ENCODE results near the gene ATP1A4.

The ATP1A4 gene

GRCh38 chr1:160178731-160179130 lies 27.3 kb downstream of the ATP1A4 start:
- DNase-seq: no peak

- no peak for DNase-seq
Observed at GRCh38 chr1:160179336-160179735, 27.9 kb downstream of the ATP1A4 start.

- no peak for DNase-seq
Observed at GRCh38 chr1:160186246-160186645, 34.8 kb downstream of the ATP1A4 start.

- no peak for DNase-seq
Observed at GRCh38 chr1:160186729-160187128, 35.3 kb downstream of the ATP1A4 start.

- DNase-seq: no peak
Observed at GRCh38 chr1:160187407-160187806, 36.0 kb downstream of the ATP1A4 start.

GRCh38 chr1:160188341-160188740 lies 36.9 kb downstream of the ATP1A4 start:
- no peak for DNase-seq

- no peak for DNase-seq
Observed at GRCh38 chr1:160189649-160190625, 38.5 kb downstream of the ATP1A4 start, which contains the start of gene CASQ1. Gene CASQ1, plus strand, starts transcription at chr1:160190575. Its CDS starts 177 bp downstream, at chr1:160190752.

- DNase-seq: no peak
Observed at GRCh38 chr1:160191756-160192155, 40.4 kb downstream of the ATP1A4 start.

GRCh38 chr1:160192234-160192633 lies 40.8 kb downstream of the ATP1A4 start:
- DNase-seq: no peak

- peak; percentile 69 to 77 for DNase-seq
Observed at GRCh38 chr1:160193091-160193819, 41.9 kb downstream of the ATP1A4 start.

GRCh38 chr1:160193832-160194736 lies 42.7 kb downstream of the ATP1A4 start:
- no peak for DNase-seq

- DNase-seq: no peak
Observed at GRCh38 chr1:160194737-160195059, 43.3 kb downstream of the ATP1A4 start.

- DNase-seq: no peak
Observed at GRCh38 chr1:160196143-160196542, 44.7 kb downstream of the ATP1A4 start.

- DNase-seq: no peak
Observed at GRCh38 chr1:160197231-160197630, 45.8 kb downstream of the ATP1A4 start.

- DNase-seq: peak; percentile 4 to 30
Observed at GRCh38 chr1:160200786-160201185, 49.4 kb downstream of the ATP1A4 start.

GRCh38 chr1:160204526-160205241 lies 53.3 kb downstream of the ATP1A4 start:
- DNase-seq: peak; percentile 45 to 49

- DNase-seq: peak in 1 of 2 experiments; percentile 20
Observed at GRCh38 chr1:160205242-160206035, 54.0 kb downstream of the ATP1A4 start, which contains the start of gene PEA15. Gene PEA15, plus strand, starts transcription at chr1:160205384. Its CDS starts 6,161 bp downstream, at chr1:160211545.

- DNase-seq: no peak
Observed at GRCh38 chr1:160206036-160206389, 54.6 kb downstream of the ATP1A4 start.

GRCh38 chr1:160206421-160207117 lies 55.2 kb downstream of the ATP1A4 start:
- peak in 1 of 2 experiments; percentile 3 for DNase-seq

GRCh38 chr1:160207118-160207650 lies 55.8 kb downstream of the ATP1A4 start:
- no peak for DNase-seq
